Upper lobe of left lung (tissue), 6 donors: ENCODE data around the gene CYP3A4. TPM values are rescaled to one million over a fixed set of nuclear protein-coding genes. Genes with fewer than 3 reads are reported as not detected.
"Not testable (repeated sequence)": the region's sequence is repeated elsewhere in the genome, so short reads cannot be mapped to it uniquely, and the experiment has no call there.

Experiments
- ATAC-seq, 2 donors: fragments of 200-7000 bp; cut with Tn5 transposase; one replicate each; pipeline ENCODE4 v1.9.1; 2022; ENCODE audit warnings: mild to moderate bottlenecking in 2 of 2, moderate library complexity in 2 of 2; ENCODE audit not compliant: low FRiP score in 2 of 2
- DNase-seq, 2 donors: peaks; one replicate each; pipeline ENCODE4 v3.0.0-alpha.2; 2019 to 2020
- H3K27ac ChIP-seq, 4 donors: fragments of 200-600 bp; sonication (generic); one replicate each; pipeline ENCODE4 v1.5.1; 2016 to 2019
- H3K27me3 ChIP-seq, 4 donors: fragments of 200-600 bp; sonication (generic); one replicate each; pipeline ENCODE4 v1.5.1; 2017 to 2019
- H3K36me3 ChIP-seq, 4 donors: fragments of 200-600 bp; sonication (generic); one replicate each; pipeline ENCODE4 v1.5.1; 2016 to 2019
- H3K4me1 ChIP-seq, 4 donors: fragments of 200-600 bp; sonication (generic); one replicate each; pipeline ENCODE4 v1.5.1; 2018 to 2019
- H3K4me3 ChIP-seq, 4 donors: fragments of 200-600 bp; sonication (generic); one replicate each; pipeline ENCODE4 v1.5.1; 2017 to 2019; ENCODE audit warnings: mild to moderate bottlenecking in 2 of 4, moderate library complexity in 1 of 4
- H3K9me3 ChIP-seq, 4 donors: fragments of 200-600 bp; sonication (generic); one replicate each; pipeline ENCODE4 v1.5.1; 2018 to 2019
- EP300 ChIP-seq, 4 donors: sonication (generic); formaldehyde crosslinking; IDR thresholded peaks; one replicate each; pipeline ENCODE4 v1.5.1; 2017; ENCODE audit warnings: antibody characterized with exemption in 4 of 4, control low read depth in 2 of 4
- POLR2A ChIP-seq, 4 donors: fragments of 450-650 bp; IDR thresholded peaks; one replicate each; pipeline ENCODE4 v1.5.1; 2016 to 2017; ENCODE audit warnings: antibody characterized with exemption in 4 of 4, mild to moderate bottlenecking in 2 of 4
- POLR2AphosphoS5 ChIP-seq, 2 donors: sonication (generic); formaldehyde crosslinking; IDR thresholded peaks; one replicate each; pipeline ENCODE4 v1.5.1; 2017; ENCODE audit warnings: antibody characterized with exemption in 2 of 2
- WGBS, 2 donors: methylation state at CpG; one replicate each; pipeline ENCODE4 v1.1.5; 2017 to 2018; 5-methylcytosine and 5-hydroxymethylcytosine counted together
- total RNA-seq, 6 donors: library from RNA; depleted of rRNA in 4 of 6; stranded (reverse); fragments of >200 nt in 4 of 6; gene quantifications; one replicate each; pipeline versions ENCODE4 v1.1.0 to v1.2.1, GENCODE V29; 2016 to 2021
- TF ChIP-seq, protein P1 (sequence below), 6 experiments: fragments of 450-650 bp in 4 of 6; fragments of 200-600 bp in 2 of 6; sonication (generic) in 2 of 6; IDR thresholded peaks; one replicate each; pipeline ENCODE4 v1.5.1; 2016 to 2019; ENCODE audit warnings: antibody characterized with exemption in 6 of 6
- donor health status: DM: no; HTN: no; CAD: no; lungs with moderate emphysema.
- donor health status: DM: no; HTN: yes; CAD: no; lungs with severe emphysema.

The CYP3A4 gene
- total RNA-seq, 6 donors from 2014 or later: 0.34 to 1.5 (median 0.46) TPM; not detected in 3

DNA sequence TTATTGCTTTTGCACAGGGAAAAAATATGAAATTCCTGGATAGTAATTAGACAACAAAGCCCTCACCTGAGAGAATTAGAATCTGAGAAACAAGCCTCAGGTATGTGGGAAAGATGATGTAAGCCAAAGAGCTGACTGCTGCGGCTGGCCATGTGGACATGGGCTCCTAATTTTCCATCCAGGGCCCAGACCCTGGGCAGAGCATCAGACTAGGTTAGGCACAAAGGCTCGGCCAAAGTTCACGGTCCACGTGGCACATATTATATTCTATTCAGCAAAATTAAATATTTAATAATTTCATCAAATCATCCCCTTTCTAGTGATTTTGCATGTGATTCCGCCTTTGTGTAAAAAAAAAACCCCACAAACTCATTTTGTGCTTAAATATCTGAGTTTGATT is 5.1 kb downstream of the CYP3A4 start:
- WGBS, 2 donors: 83 to 85% methylated on average over 5 of the region's 5 CpGs
- ATAC-seq (no peak), DNase-seq (no peak)
- Histone ChIP-seq H3K36me3 (no peaks in the 10 kb centered on the region), H3K4me1 (no peaks in the 10 kb centered on the region), H3K27me3 (no peaks in the 10 kb centered on the region), H3K4me3 (no peak overlapping the region), H3K9me3 (no peaks in the 10 kb centered on the region), H3K27ac (no peak overlapping the region)
- TF ChIP-seq EP300 (IDR thresholded peaks at IDR 0.05): no peak
- no peak for TF ChIP-seq POLR2A (IDR thresholded peaks at IDR 0.05)
- TF ChIP-seq POLR2AphosphoS5 (IDR thresholded peaks at IDR 0.05): no peak
- TF ChIP-seq, protein P1, sequence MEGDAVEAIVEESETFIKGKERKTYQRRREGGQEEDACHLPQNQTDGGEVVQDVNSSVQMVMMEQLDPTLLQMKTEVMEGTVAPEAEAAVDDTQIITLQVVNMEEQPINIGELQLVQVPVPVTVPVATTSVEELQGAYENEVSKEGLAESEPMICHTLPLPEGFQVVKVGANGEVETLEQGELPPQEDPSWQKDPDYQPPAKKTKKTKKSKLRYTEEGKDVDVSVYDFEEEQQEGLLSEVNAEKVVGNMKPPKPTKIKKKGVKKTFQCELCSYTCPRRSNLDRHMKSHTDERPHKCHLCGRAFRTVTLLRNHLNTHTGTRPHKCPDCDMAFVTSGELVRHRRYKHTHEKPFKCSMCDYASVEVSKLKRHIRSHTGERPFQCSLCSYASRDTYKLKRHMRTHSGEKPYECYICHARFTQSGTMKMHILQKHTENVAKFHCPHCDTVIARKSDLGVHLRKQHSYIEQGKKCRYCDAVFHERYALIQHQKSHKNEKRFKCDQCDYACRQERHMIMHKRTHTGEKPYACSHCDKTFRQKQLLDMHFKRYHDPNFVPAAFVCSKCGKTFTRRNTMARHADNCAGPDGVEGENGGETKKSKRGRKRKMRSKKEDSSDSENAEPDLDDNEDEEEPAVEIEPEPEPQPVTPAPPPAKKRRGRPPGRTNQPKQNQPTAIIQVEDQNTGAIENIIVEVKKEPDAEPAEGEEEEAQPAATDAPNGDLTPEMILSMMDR (IDR thresholded peaks at IDR 0.05): no peak

DNA sequence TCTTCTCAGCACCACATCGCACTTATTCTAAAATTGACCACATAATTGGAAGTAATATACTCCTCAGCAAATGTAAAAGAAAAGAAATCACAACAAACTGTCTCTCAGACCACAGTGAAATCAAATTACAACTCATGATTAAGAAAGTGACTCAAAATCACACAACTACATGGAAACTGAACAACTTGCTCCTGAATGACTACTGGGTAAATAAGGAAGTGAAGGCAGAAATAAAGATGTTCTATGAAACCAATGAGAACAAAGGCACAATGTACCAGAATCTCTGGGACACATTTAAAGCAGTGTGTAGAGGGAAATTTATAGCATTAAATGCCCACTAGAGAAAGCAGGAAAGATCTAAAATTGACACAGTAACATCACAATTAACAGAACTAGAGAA is 10.6 kb downstream of the CYP3A4 start:
- DNase-seq, ATAC-seq, H3K36me3 ChIP-seq, H3K4me1 ChIP-seq, H3K27me3 ChIP-seq, H3K9me3 ChIP-seq, H3K4me3 ChIP-seq, H3K27ac ChIP-seq: not testable (repeated sequence)
- WGBS, 2 donors: 78 to 90% methylated on average over 1 of the region's 1 CpG

DNA sequence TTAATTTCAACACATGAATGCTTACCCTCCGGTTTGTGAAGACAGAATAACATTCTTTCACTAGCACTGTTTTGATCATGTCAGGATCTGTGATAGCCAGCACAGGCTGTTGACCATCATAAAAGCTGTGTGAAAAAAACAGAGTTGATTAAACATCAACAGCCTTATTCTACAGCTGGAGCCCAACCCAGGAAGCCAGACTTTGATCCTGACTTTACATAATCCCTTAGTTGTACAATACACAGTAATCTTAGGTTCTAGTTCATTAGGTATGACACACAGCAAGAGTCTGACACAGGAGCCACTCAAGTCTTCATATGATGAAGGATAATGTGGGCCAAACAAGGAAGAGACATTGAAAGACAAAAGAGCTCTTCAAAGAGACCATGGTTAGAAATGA is 11.4 kb downstream of the CYP3A4 start:
- ATAC-seq (no peak), DNase-seq (no peak)
- WGBS, 2 donors: 71 to 94% methylated on average over 1 of the region's 1 CpG
- Histone ChIP-seq H3K36me3 (no peaks in the 10 kb centered on the region), H3K27ac (no peak overlapping the region), H3K4me1 (no peaks in the 10 kb centered on the region), H3K9me3 (no peaks in the 10 kb centered on the region), H3K27me3 (no peaks in the 10 kb centered on the region), H3K4me3 (no peak overlapping the region)
- TF ChIP-seq POLR2AphosphoS5 (IDR thresholded peaks at IDR 0.05) (no peak), POLR2A (IDR thresholded peaks at IDR 0.05) (no peak), EP300 (IDR thresholded peaks at IDR 0.05) (no peak)
- TF ChIP-seq, protein P1 (IDR thresholded peaks at IDR 0.05): no peak

DNA sequence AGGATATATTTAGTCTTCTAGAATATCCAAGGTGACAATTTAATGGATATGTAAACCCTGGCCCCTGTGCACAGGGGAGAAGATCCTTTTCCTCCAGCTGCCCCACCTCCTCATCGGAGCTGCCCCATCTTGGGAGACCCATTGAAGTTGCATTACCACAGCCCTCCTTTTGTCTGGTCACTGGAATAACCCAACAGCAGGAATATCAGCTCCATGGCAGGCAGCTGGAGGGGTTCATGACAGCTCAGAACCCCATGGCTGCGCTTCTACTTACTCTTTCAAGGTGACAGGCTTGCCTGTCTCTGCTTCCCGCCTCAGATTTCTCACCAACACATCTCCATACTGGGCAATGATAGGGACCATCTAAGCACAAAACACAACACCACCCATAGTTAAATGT is 14.5 kb downstream of the CYP3A4 start:
- ATAC-seq, H3K4me1 ChIP-seq, H3K27me3 ChIP-seq, H3K27ac ChIP-seq, H3K4me3 ChIP-seq, H3K36me3 ChIP-seq, DNase-seq, H3K9me3 ChIP-seq: not testable (repeated sequence)
- WGBS, 2 donors: 88 to 98% methylated on average over 3 of the region's 3 CpGs

DNA sequence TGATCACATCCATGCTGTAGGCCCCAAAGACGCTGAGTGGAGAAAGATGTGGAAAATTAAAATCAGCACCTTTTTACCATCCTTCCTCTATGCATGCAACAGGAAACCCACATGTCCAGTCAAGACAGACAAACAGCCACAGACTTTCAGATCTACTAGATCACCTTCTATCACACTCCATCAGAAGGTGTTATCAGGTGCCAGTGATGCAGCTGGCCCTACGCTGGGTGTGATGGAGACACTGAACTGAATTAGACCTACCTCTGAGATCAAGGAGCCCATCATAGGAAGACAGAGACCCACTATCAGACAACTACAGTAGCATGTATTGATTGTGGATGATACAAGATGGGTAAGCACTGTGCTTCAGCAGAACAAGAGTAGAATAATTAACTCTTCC is 15.5 kb downstream of the CYP3A4 start:
- 81 to 83% methylated on average over 2 of the region's 2 CpGs for WGBS, 2 donors
- H3K27ac ChIP-seq: no peak overlapping the region
- DNase-seq (no peak), ATAC-seq (no peak)
- H3K27me3 ChIP-seq: no peaks in the 10 kb centered on the region
- no peak overlapping the region for H3K4me3 ChIP-seq
- no peaks in the 10 kb centered on the region for H3K36me3 ChIP-seq
- no peaks in the 10 kb centered on the region for H3K4me1 ChIP-seq
- TF ChIP-seq EP300 (IDR thresholded peaks at IDR 0.05) (no peak), POLR2A (IDR thresholded peaks at IDR 0.05) (no peak), POLR2AphosphoS5 (IDR thresholded peaks at IDR 0.05) (no peak)
- TF ChIP-seq, protein P1 (IDR thresholded peaks at IDR 0.05): no peak
- no peaks in the 10 kb centered on the region for H3K9me3 ChIP-seq

DNA sequence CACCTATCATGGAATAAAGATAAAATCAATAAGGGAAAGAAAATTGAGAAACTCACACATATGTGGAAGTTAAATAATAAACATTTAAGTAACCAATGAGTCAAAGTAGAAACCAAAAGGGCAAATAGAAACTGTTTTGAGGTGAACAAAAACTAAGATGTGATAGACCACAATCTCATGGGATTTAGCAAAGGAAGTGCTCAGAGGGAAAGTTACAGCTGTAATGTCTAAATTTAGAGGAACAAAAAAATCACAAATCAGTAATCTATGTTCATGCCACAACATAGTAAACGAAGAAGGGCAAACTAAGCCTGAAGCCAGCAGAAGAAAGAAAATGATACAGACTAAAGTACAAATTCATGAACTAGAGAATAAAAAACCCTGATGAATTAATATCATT is 16.3 kb downstream of the CYP3A4 start:
- ATAC-seq: no peak
- Histone ChIP-seq H3K27ac (no peak overlapping the region), H3K9me3 (no peaks in the 10 kb centered on the region), H3K36me3 (no peaks in the 10 kb centered on the region), H3K27me3 (no peaks in the 10 kb centered on the region), H3K4me1 (no peaks in the 10 kb centered on the region), H3K4me3 (no peak overlapping the region)
- no peak for DNase-seq
- 59 to 70% methylated on average over 1 of the region's 1 CpG for WGBS, 2 donors
- TF ChIP-seq, protein P1 (IDR thresholded peaks at IDR 0.05): no peak
- no peak for TF ChIP-seq POLR2AphosphoS5 (IDR thresholded peaks at IDR 0.05)
- no peak for TF ChIP-seq POLR2A (IDR thresholded peaks at IDR 0.05)
- no peak for TF ChIP-seq EP300 (IDR thresholded peaks at IDR 0.05)
